Purkinje cell (primary cell): ENCODE measurements around the gene LIN7B. TPM values are rescaled to one million over a fixed set of nuclear protein-coding genes. Genes with fewer than 3 reads are reported as not detected.

ENCODE experiments used
- polyA plus RNA-seq: library from polyadenylated mRNA; unstranded; fragments of >200 nt; fragmentation: Nextera tagmentation; gene quantifications from 2 replicates; pipeline ENCODE4 v1.2.1, GENCODE V29; 2014

The LIN7B gene, protein sequence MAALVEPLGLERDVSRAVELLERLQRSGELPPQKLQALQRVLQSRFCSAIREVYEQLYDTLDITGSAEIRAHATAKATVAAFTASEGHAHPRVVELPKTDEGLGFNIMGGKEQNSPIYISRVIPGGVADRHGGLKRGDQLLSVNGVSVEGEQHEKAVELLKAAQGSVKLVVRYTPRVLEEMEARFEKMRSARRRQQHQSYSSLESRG
- polyA plus RNA-seq, result 34.2 and 35.7 TPM in 2 replicates

DNA sequence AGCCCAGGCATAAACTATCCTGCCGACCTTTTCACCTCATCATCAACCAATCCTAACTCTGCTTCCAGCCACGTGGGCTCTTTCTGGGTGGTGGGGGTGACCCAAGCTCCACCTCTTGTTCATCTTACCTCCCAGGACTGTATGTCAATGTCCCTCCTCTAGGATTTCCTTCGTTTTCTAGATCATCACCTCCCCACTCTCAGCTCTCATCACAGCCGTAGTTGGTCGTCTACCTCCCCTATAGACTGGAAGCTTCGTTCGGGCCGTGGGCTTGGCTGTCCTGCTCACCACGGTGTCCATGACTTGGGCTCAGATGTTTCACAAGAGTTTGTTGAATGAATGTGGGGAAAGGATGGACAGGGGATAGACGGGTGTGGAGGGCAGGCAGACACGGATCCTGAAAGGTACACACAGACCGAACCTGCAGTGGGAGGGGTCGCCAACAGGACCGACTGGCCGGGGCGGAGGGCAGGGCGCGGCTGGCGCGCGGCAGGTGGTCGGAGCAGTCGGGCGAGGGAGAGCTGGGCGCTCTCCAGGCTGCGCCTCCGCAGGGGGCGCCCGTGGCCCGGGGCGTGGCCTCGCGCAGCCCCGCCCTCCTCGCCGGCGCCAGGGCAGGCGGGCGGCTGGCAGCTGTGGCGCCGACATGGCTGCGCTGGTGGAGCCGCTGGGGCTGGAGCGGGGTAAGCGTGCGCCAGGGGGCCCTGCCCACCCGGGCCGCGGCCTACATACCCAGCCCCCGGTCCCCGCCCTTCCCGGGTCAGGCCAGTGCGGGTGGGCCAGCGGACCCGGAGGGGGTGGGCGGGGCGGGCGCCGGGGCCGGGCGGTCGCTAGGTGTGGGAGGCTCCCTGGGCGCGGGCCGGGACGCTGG is at the start of gene LIN7B:
LIN7B (plus strand) TSS at position 609 of the 868 bp plus-strand sequence; CDS start at position 644, 35 bp downstream.

DNA sequence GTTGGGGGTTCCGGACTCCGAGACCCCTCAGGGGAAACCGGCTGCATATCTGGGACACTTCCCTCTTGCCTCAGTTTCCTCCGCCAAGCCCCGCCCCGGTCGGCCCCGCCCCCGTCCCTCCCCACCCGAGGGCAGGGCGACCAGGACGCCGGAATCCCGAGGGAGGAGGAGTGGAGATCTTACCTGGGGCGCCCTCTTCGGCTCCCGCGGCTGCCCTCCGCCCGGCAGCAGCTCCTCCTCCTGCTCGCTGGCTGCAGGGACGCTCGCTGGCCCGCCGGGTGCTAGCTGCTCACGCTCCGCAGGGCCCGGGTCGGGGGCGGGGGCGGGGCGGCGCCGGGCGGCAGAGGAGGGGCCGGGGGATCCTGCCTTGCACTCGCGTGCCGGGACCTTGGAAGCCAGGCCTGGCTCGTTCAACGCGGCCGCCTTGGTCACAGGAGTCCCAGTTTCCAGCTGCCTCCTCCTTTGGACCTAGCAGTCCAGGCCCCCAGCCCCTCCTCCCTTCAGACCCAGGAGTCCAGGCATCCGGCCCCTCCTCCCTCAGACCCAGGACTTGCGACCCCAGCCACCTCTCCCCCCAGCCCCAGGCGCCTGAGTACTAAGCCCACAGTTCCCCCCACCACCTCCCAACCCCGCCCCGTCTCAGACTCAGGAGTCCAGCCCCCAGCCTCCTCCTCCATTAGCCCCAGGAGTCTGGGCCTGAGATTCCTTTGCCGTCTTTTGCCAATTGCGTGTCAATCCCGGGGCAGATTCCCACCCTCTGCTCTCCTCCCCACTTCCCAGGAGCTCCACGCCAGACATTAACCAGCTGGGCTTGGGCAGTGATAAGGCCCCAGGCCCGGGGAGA is 49.2 kb upstream of the LIN7B start, which contains the start of gene NTF4:
NTF4 (minus strand) TSS at position 51 of the 844 bp plus-strand sequence. CDS start 2,821 bp downstream, outside the sequence.

DNA sequence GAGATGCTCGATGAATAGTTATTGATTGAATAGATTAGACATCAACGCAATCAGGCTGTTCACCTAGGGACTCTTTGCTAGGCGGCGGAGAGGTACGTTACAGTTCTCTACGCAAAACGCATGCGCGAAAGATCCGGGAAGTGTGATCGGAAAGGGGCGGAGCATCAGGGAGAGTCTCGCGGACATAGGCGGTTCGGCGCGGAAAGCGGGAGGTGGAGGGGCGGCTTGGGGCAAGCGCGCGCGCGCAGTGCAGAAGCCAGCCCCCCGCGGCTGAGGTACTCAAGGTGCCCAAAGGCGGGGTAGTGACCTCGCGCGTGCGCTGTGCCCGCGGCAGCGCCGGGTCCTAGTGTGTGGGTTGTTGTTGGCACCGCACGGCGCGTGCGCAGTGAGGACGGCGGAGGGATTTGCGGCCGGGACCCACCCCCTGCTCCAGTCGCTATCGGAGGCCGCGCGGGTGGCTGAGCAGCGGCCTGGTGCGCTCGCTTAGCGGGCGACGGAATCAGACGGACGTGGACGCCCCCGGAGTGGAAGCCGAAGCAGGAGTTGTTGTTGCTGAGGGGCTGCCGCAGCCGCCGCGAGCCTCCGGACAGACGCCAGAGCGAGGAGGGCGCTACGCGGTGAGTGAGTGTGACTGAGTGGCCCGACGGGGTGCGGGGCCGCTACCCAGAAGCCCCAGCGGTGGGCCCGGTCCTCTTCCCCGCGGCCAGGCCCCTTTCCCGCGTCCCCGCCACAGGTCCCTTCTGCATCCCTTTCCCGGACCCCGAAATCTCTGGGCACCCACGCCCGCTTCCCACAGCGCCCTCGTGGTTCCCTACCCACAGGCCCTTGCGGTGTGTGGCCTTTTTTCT is 28.9 kb upstream of the LIN7B start, which contains the start of gene SNRNP70:
SNRNP70 (plus strand) TSS at position 432 of the 848 bp plus-strand sequence. CDS start 964 bp downstream, outside the sequence.

DNA sequence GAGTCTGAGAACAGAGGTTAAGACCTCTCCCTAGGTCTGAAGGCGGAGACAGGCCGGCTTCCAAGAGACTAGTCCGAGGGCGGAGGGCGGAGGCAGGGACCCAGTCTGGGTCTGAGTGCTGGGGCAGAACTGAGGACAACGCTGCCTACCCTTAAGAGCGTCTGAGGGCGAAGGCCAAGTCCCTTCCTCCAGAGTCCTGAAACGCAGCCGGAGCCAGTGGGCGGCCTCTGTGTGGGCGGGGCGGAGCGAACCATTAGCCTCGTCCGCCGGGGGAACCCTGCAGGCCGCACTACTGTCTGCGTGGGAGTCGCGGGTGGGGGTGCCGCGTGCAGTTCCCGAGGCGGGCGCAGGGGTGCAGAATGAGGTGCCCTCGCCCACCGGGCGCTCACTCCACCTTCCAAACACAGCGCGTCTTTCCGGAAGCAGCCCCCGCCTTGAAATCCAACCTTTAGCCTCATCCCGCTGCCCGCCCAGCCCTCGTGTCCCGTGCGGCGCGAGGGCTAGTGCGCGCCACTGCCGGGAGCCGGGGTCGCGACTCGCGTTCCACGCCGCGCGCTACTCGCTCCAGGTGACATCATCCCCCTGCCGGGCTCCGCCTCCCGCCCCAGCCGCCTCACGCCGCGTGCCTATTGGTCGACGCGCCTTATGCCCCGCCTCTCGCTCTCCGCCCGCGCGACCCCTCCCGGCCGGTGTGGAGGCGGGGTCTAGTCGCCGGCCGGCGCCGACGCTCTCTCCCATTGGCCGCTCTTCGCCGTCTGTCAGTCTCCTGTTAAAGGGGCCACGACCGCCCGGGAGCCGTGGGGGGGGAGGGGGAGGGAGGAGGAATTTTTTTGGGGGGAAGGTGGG is 4.6 kb downstream of the LIN7B start, which contains the start of gene C19orf73:
C19orf73 (minus strand) TSS at position 579 of the 846 bp plus-strand sequence; CDS start at position 458, 121 bp downstream.

DNA sequence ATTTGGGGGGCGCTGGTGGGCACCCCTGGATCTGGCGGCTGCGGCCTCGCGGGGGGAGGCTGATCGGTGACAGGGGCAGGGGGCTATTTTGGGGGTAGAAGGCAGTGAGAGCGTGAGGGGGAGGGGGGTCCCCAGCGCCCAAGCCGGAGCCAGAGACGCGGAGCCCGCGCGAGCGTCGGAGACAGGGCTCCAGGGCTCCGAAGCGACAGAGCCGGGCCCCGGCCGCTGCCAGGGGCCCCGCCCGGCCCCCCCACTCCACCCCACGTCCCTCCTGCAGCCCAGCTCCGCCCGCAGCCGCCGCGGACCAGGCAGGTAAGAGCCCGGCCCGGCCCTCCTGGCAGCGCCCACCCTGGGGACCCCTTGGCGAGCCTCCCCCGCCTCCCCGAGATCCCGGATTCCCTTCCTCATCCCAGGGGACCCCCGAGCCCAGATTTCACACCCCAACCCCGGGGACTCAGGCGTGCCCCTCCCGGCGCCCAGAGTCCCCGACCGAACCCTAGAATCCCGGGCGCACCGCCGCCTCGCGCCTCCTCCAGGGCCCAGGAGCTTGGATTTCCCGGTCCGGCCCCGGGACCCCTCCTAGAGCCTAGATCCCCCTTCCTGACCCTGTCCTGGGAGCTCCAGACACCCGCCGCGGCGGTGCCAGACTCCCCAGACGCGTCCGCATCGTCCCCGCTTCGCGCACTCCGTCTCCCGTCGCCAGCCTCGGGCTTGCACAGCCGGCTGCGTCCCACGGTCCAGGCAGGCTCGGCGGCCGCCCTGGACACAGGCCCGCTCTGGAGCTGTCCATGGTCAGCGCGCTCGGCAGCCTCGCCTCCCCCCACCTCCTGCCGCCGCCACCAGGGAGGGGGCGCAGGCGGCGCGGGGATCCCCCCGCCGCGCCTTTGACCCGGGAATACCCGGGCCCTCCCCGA is 5.5 kb downstream of the LIN7B start, which contains the start of gene PPFIA3:
PPFIA3 (plus strand) TSS at position 134 of the 914 bp plus-strand sequence. CDS start 8,330 bp downstream, outside the sequence.

DNA sequence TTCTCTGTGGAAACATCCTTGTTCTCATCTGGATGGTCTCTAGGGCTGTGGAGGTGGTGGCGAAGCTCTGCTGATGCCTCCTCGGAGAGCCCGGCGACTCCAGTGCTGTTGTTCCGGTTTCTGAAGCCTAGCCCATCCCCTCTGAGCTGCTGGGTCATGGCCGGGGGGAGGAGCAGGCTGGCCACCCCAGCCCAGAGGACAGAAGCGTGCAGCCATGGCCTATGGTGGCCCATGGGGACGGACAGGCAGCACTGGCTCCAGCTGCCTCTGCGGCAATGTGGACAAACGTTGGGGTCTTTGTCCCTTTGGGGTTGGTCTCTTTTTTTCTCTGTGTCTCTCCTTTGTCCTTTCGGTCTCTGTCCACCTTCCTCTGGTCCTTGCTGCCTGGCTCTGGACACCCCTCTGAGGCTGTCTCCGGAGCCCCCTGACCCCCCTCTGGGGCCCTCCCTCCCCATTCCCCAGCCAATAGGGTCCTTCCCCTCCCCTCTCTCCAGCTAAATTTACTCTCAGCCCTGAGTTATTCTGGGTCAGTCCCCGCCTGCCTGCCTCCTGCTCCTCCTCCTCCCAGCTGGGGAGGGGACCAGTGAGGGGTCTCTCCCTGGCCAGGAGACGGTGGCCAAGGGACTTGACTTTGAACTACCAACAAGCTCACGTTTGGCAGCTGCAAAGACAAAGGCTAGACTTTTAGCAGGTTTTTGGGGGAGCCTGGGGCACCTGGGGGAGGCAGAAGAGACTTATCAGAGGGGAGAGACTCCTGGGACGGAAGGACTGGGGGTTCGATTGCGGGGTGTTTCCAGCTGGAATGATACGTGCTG is 41.0 kb downstream of the LIN7B start, which contains the start of gene HRC:
HRC (minus strand) TSS at position 392 of the 815 bp plus-strand sequence; CDS start at position 233, 159 bp downstream.

DNA sequence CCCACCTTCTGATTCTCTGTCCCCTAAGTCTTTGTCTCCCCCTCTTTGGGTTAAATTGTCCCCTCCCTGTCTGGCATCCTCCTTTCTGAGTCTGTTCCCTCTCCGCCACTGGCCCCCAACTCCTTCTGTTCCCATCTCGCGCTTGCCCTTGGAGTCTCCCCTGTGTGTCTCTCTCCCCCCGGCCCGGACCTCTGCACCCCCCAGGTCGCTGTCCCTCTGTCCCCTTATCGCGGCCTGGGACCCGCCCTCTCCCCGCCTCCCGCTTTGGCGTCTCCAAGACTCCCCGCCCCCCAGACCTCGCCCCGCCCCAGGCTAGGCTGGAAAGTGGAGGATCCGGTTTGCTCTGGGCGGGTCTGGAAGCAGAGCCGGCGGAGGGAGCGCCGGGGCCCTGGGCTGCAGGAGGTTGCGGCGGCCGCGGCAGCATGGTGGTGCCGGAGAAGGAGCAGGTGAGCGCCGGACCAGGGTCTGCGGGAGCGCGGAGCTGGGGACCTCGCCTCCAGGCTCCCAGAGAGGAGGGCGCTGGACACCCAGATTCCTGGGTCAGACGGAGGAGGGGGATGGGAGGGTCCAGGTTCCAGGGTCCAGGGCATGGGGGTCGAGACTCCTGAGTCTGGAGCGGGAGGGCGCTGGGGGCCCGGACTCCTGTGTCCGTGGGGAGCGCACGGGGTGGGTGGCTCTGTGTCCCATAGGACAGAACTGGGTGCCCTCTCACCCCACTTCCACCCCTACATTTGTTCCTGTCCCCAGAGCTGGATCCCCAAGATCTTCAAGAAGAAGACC is 43.5 kb downstream of the LIN7B start, which contains the start of gene TRPM4:
TRPM4 (plus strand) TSS at position 348 of the 780 bp plus-strand sequence; CDS start at position 423, 75 bp downstream.

Other genes starting within 250 kb of the LIN7B start
- gene PLEKHA4, start 245.8 kb upstream of the LIN7B start, polyA plus RNA-seq, result not detected in 2 replicates
- gene PPP1R15A, start 241.9 kb upstream of the LIN7B start, polyA plus RNA-seq, result 1.7 TPM in 1 of 2 replicates, not detected in the other
- gene TULP2, start 215.6 kb upstream of the LIN7B start, polyA plus RNA-seq, result not detected in 2 replicates
- 28.0 and 39.6 TPM in 2 replicates for gene NUCB1, start 214.1 kb upstream of the LIN7B start, polyA plus RNA-seq
- not detected in 2 replicates for gene DHDH, start 180.7 kb upstream of the LIN7B start, polyA plus RNA-seq
- gene BAX, start 159.5 kb upstream of the LIN7B start, polyA plus RNA-seq, result 1.0 TPM in 1 of 2 replicates, not detected in the other
- 471 and 609 TPM in 2 replicates for gene FTL, start 149.1 kb upstream of the LIN7B start, polyA plus RNA-seq
- 1.3 and 1.4 TPM in 2 replicates for gene GYS1, start 121.1 kb upstream of the LIN7B start, polyA plus RNA-seq
- 40.7 and 53.3 TPM in 2 replicates for gene RUVBL2, start 120.5 kb upstream of the LIN7B start, polyA plus RNA-seq
- not detected in 2 replicates for gene LHB, start 97.3 kb upstream of the LIN7B start, polyA plus RNA-seq
- gene CGB3, start 90.0 kb upstream of the LIN7B start, polyA plus RNA-seq, result not detected in 2 replicates
- gene CGB2, start 82.5 kb upstream of the LIN7B start, polyA plus RNA-seq, result not detected in 2 replicates
- not detected in 2 replicates for gene CGB1, start 77.5 kb upstream of the LIN7B start, polyA plus RNA-seq
- not detected in 2 replicates for gene CGB5, start 70.5 kb upstream of the LIN7B start, polyA plus RNA-seq
- not detected in 2 replicates for gene CGB8, start 65.3 kb upstream of the LIN7B start, polyA plus RNA-seq
- gene CGB7, start 56.6 kb upstream of the LIN7B start, polyA plus RNA-seq, result not detected in 2 replicates
- gene NTF4, start 49.6 kb upstream of the LIN7B start, polyA plus RNA-seq, result not detected in 2 replicates
- not detected in 2 replicates for gene KCNA7, start 41.7 kb upstream of the LIN7B start, polyA plus RNA-seq
- 6.3 and 7.5 TPM in 2 replicates for gene SNRNP70, start 28.9 kb upstream of the LIN7B start, polyA plus RNA-seq
- 4.2 TPM in 1 of 2 replicates, not detected in the other for gene C19orf73, start 4.8 kb downstream of the LIN7B start, polyA plus RNA-seq
- 1.2 and 9.4 TPM in 2 replicates for gene PPFIA3, start 5.2 kb downstream of the LIN7B start, polyA plus RNA-seq
- not detected in 2 replicates for gene HRC, start 41.0 kb downstream of the LIN7B start, polyA plus RNA-seq
- 0.55 and 2.0 TPM in 2 replicates for gene TRPM4, start 43.4 kb downstream of the LIN7B start, polyA plus RNA-seq
- gene SLC6A16, start 210.8 kb downstream of the LIN7B start, polyA plus RNA-seq, result 0.69 TPM in 1 of 2 replicates, not detected in the other
- 0.86 and 9.6 TPM in 2 replicates for gene CD37, start 221.0 kb downstream of the LIN7B start, polyA plus RNA-seq
- gene TEAD2, start 248.0 kb downstream of the LIN7B start, polyA plus RNA-seq, result 2.0 TPM in 1 of 2 replicates, not detected in the other
- not detected in 2 replicates for gene DKKL1, start 249.5 kb downstream of the LIN7B start, polyA plus RNA-seq